ENCODE data around the gene MTERF2. TPM values are rescaled to one million over a fixed set of nuclear protein-coding genes. Genes with fewer than 3 reads are reported as not detected.

Gene MTERF2
- total RNA-seq, 1 experiment from 2014 or later: 5.0 TPM

GRCh38 chr12:106986135-106986534, 811 bp downstream of the MTERF2 start:
- DNase-seq: no peak
- Mint-ChIP-seq H3K27ac (no peak overlapping the region), H3K36me3 (ENCODE audit: insufficient read depth in 1 of 3, low read depth in 3 of 3) (peaks cover 13 to 25% (median 21%) of the 10 kb centered on the region in 3 experiments; a peak in 6 of 7 replicates), H3K9me3 (no peaks in the 10 kb centered on the region; a peak in 1 of 5 replicates), H3K4me3 (peak overlapping the region; percentile 82 to 89), H3K27me3 (ENCODE audit: low read depth) (no peaks in the 10 kb centered on the region; the same call in 1 of the 2 replicates), H3K4me1 (peaks cover 18 to 22% of the 10 kb centered on the region in 2 experiments)
- Histone ChIP-seq H3K79me1 (ENCODE audit: insufficient read depth, low read depth, low read length, poor library complexity, severe bottlenecking) (no peaks in the 10 kb centered on the region), H4K91ac (ENCODE audit: insufficient read length, low read depth, low read length) (no peak overlapping the region), H3K79me2 (ENCODE audit: insufficient read depth, low read length) (no peaks in the 10 kb centered on the region), H2AFZ (ENCODE audit: low read length) (no peak overlapping the region), H3T11ph (ENCODE audit: low read length) (no peak overlapping the region), H3K4me2 (ENCODE audit: insufficient read depth, insufficient read length, low read length) (peak overlapping the region; percentile 81), H3K9me3 (ENCODE audit: control insufficient read depth, low read depth, low read length) (no peaks in the 10 kb centered on the region), H4K20me1 (ENCODE audit: control insufficient read depth, insufficient read depth, insufficient read length) (no peaks in the 10 kb centered on the region), H3K23me2 (ENCODE audit: insufficient read length, low read depth, low read length, poor library complexity, severe bottlenecking) (peaks cover 6% of the 10 kb centered on the region), H3K18ac (ENCODE audit: insufficient read length, low read depth, low read length) (no peak overlapping the region), H3K56ac (ENCODE audit: insufficient read length, low read depth, low read length) (no peak overlapping the region), H3K4ac (ENCODE audit: low read depth, low read length) (no peak overlapping the region), H3K27me3 (ENCODE audit: insufficient read depth, low read length) (no peaks in the 10 kb centered on the region), H2BK120ac (ENCODE audit: low read depth, low read length, poor library complexity, severe bottlenecking) (no peak overlapping the region), H2AK5ac (ENCODE audit: insufficient read length, low read length) (no peak overlapping the region), H4K5ac (ENCODE audit: insufficient read length, low read depth, low read length) (no peak overlapping the region), H2BK12ac (ENCODE audit: insufficient read length, low read depth, low read length) (no peak overlapping the region), H3K9ac (ENCODE audit: extremely low read depth, insufficient read length, low read length) (peak overlapping the region; percentile 62), H3K27ac (ENCODE audit: insufficient read length, low read depth, low read length) (no peak overlapping the region), H2BK20ac (ENCODE audit: low read depth, low read length, poor library complexity, severe bottlenecking) (no peak overlapping the region), H4K8ac (replicated peaks; ENCODE audit: insufficient read length, low read depth, low read length) (no peak overlapping the region), H3K14ac (ENCODE audit: insufficient read depth, low read length) (no peak overlapping the region), H2BK15ac (ENCODE audit: low read depth, low read length) (no peak overlapping the region), H2BK5ac (ENCODE audit: insufficient read length, low read length) (no peak overlapping the region), H3K4me1 (ENCODE audit: insufficient read depth, low read length) (no peaks in the 10 kb centered on the region; the same call in 1 of the 2 replicates), H3K23ac (ENCODE audit: insufficient read length, low read depth, low read length) (no peak overlapping the region)
- no peak for TF ChIP-seq CTCF (conservative IDR thresholded peaks at IDR 0.05)
- no CpG with 5 or more reads among the region's 4 CpGs for WGBS (ENCODE audit: extremely low coverage, insufficient read length, low lambda C conversion rate)

Measured in H9 (cell line).